NCI-H345 treated with DMSO at 0.1 percent for 48 hours (cell line): ENCODE data around the gene HCK.
"Not testable (repeated sequence)": the region's sequence is repeated elsewhere in the genome, so short reads cannot be mapped to it uniquely, and the experiment has no call there.

Experiments used
- DNase-seq: peaks from one replicate; lab custom pipeline; 2025; ENCODE audit not compliant: unreplicated experiment; lab: John Stamatoyannopoulos, UW

Gene HCK

GRCh38 chr20:32089637-32090362 lies 37.8 kb downstream of the HCK start:
- no peak for DNase-seq

- DNase-seq = peak; percentile 71
These were observed 39.9 kb downstream of the HCK start for GRCh38 chr20:32091888-32092346.

GRCh38 chr20:32098786-32099185 lies 46.7 kb downstream of the HCK start:
- no peak for DNase-seq

GRCh38 chr20:32108814-32109391 lies 56.9 kb downstream of the HCK start:
- no peak for DNase-seq

GRCh38 chr20:32109392-32110172 lies 57.5 kb downstream of the HCK start, which contains the start of gene TM9SF4:
TSS of gene TM9SF4 (plus strand) at chr20:32109714. CDS start at chr20:32109741, 27 bp downstream.
- DNase-seq = peak; percentile 97

- no peak for DNase-seq
These were observed 58.2 kb downstream of the HCK start for GRCh38 chr20:32110173-32110704.

GRCh38 chr20:32110727-32111126 lies 58.7 kb downstream of the HCK start:
- no peak for DNase-seq

GRCh38 chr20:32111156-32111686 lies 59.2 kb downstream of the HCK start:
- DNase-seq = no peak

- DNase-seq = no peak
These were observed 59.7 kb downstream of the HCK start for GRCh38 chr20:32111753-32112152.

- DNase-seq = no peak
These were observed 60.8 kb downstream of the HCK start for GRCh38 chr20:32112841-32113240.

GRCh38 chr20:32113591-32114260 lies 61.7 kb downstream of the HCK start:
- DNase-seq = no peak

- DNase-seq = no peak
These were observed 62.4 kb downstream of the HCK start for GRCh38 chr20:32114305-32114960.

- no peak for DNase-seq
These were observed 63.2 kb downstream of the HCK start for GRCh38 chr20:32115211-32115767.

GRCh38 chr20:32116079-32116521 lies 64.1 kb downstream of the HCK start:
- no peak for DNase-seq

GRCh38 chr20:32116796-32117195 lies 64.8 kb downstream of the HCK start:
- not testable (repeated sequence) for DNase-seq

- DNase-seq = not testable (repeated sequence)
These were observed 66.4 kb downstream of the HCK start for GRCh38 chr20:32118427-32118826.

- DNase-seq = no peak
These were observed 67.7 kb downstream of the HCK start for GRCh38 chr20:32119734-32120133.

GRCh38 chr20:32121908-32122307 lies 69.9 kb downstream of the HCK start:
- not testable (repeated sequence) for DNase-seq

GRCh38 chr20:32123088-32123487 lies 71.0 kb downstream of the HCK start:
- no peak for DNase-seq
